IPS-11a (cell line): ENCODE measurements around the gene ASXL2.
"Not testable (repeated sequence)": the region's sequence is repeated elsewhere in the genome, so short reads cannot be mapped to it uniquely, and the experiment has no call there.

Experiments
- H3K4me3 ChIP-seq: one replicate; pipeline ENCODE4 v1.5.1; 2013; ENCODE audit warnings: low read depth, low read length, control low read depth

The ASXL2 gene

GRCh38 chr2:25742501-25742900 is 135.8 kb downstream of the ASXL2 start:
- no peak overlapping the region for H3K4me3 ChIP-seq

GRCh38 chr2:25740810-25741381 is 137.4 kb downstream of the ASXL2 start:
- H3K4me3 ChIP-seq, result no peak overlapping the region

DNA sequence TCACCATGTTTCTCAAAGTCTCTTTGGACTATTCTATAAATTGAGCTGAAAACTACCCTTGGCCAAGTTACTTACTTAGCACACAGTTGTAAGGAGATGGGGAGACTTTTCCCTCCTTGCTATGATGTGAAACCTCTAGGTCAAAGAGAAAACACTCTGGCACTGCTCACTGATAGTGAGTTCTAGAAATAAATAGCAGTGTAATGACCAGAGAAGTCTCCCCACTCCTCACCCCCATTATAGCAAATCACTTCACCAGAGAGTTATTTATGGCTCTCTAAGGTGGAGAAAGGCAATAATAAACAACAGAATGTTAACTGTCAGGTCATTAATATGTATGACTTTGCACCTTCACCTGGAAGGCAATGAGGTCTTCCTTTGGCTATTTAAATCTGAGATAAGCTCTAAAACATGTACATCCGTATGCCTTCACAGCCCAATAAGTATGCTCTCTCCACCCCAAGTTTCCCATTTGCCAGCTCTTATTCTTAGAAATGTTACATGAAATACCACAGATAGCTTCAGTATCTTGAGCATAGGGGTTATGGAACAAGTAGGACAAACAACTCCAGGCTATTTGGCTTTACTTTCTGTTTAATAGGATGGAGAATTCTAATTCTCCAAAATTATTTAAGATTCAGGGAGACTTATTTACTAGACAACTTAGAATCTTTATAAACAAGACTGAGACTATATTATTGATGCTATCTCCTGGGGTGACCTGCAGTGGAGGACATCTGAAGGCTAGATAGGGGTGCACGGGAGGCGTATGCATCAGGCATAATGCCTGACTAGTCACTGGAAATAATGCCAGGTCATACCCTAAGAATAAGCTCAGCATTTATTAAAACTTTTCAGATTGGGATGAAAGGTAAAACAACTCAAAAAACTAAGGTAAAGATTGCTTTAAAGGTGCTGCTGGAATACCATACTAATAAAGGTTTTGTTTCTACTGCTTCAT is 139.6 kb downstream of the ASXL2 start:
- no peak overlapping the region for H3K4me3 ChIP-seq

- no peak overlapping the region for H3K4me3 ChIP-seq
Observed at GRCh38 chr2:25736899-25737515, 141.3 kb downstream of the ASXL2 start.

- H3K4me3 ChIP-seq, result no peak overlapping the region
Observed at GRCh38 chr2:25735835-25736234, 142.5 kb downstream of the ASXL2 start.

GRCh38 chr2:25728559-25728958 is 149.7 kb downstream of the ASXL2 start:
- H3K4me3 ChIP-seq, result no peak overlapping the region

DNA sequence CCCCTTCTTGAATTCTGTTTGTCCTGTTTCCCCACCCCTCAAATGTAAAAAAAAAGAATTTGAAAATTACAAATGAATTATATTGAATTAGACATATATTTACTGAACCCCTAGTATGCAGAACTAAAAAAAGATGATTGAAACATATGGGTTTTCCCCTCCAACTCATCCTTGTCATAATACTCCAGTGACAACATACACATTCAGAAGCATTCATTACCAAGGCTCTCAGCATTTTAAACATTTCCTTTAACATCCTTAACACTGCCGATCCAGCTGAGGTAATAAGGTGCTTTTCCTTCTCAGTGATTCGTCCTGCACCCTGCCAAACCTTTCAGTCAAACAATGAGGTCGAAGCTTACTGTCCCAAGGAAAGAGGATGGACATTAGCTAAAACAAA is 151.8 kb downstream of the ASXL2 start:
- H3K4me3 ChIP-seq, result no peak overlapping the region

DNA sequence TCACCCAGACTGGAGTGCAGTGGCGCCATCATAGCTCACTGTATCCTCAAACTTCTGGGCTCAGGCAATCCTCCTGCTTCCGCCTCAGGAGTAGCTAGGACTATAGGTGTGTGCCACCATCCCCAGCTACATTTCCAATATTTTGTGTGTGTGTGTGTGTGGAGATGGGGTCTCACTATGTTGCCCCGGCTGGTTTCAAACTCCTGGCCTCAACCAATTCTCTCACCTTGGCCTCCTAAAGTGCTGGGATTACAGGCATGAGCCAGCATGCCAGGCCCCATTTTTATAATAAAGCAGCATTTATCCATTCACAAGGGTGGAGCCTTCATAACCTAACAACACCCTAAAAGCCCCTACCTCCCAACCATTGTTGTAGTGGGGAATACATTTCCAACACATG is 152.4 kb downstream of the ASXL2 start:
- H3K4me3 ChIP-seq, result no peak overlapping the region

DNA sequence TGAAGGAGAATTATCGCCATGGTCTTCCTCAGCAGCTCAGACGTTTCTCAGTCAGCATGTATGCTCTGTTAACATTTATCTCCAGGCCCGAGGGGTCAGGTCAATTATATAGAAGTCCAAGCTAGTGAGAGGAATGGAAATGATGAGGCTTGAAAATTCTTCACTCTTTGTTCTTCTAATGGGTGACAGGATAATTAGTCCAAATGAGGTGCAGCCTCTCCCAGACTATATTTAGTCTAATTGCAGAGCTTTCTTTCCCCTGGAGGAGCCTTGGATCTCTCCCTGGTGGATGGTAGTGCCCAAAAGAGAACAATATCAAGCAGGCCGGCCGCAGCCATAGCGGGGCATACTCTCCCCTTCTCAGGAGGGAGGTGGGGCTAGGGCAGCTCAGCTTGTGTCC is 153.5 kb downstream of the ASXL2 start:
- H3K4me3 ChIP-seq, result no peak overlapping the region

GRCh38 chr2:25722224-25722623 is 156.1 kb downstream of the ASXL2 start:
- no peak overlapping the region for H3K4me3 ChIP-seq

- no peak overlapping the region for H3K4me3 ChIP-seq
Observed at GRCh38 chr2:25720575-25720974, 157.7 kb downstream of the ASXL2 start.

DNA sequence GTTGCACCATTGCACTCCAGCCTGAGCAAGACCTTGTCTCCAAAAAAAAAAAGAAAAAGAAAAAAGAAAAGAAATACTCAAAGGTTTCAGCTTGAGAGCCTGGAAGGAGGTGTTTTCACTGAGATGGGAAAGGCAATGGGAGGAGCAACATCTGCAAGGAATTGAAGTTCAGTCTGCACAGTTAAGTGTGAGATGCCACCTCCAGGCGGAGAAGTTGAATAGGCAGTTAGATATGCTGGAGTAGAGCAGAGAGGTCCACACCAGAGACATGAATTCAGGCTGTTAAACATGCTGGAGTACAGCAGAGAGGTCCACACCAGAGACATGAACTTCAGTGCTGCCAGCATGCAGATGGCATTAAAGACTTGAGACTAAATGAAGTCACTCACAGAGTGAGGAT is 163.5 kb downstream of the ASXL2 start:
- H3K4me3 ChIP-seq, result no peak overlapping the region

- no peak overlapping the region for H3K4me3 ChIP-seq
Observed at GRCh38 chr2:25712455-25712854, 165.8 kb downstream of the ASXL2 start.

- H3K4me3 ChIP-seq, result no peak overlapping the region
Observed at GRCh38 chr2:25711675-25712354, 166.5 kb downstream of the ASXL2 start.

- H3K4me3 ChIP-seq, result no peak overlapping the region
Observed at GRCh38 chr2:25710750-25711149, 167.5 kb downstream of the ASXL2 start.

DNA sequence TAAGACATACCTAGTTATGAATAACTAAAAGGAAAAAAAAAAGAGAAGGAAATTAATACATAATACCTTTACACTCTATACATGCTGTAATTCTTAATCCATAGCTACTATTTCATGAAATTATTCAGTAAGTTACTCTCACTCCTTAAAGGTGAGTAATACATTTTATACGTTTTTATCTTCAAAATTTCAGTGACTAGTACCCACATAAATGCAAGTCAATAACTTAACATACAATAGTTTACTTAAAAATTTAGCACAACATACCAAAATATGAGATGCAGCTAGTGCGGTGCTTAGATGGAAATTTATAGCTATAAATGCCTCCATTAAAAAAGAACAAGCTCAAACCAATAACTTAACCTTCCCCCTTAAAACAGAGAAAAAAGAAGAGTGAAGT is 168.9 kb downstream of the ASXL2 start:
- H3K4me3 ChIP-seq, result no peak overlapping the region

DNA sequence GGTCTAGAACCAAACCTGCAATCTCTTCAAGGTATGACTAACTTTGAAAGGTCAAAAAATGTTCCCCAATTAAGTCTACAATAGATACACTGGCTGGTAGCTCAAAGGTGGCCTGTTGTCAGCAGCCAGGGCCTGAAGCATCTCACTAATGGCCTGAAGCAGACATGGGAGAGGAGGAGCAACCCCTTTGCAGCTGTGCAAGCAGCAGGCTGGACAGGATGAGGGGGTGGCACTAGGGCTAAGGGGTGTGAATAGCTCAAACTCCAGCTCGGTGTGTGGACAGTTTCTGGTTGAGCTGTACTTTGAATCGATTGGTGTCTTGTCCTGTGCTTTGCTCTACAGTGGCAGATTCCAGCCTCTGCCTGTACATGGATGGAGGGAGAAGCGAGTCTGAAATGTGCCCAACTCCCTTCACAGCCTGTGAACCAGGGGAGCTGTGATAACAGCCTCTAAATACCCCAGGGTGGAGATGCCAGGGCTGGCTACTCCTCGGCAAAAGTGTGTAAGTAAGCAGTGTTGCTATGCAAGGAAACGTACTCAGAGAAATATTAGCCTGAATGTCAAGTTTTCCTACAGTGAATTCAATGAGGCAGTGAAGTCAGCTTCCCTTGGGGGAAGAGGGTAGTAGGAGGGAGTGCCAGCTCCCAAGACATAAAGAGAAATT is 170.2 kb downstream of the ASXL2 start:
- no peak overlapping the region for H3K4me3 ChIP-seq

DNA sequence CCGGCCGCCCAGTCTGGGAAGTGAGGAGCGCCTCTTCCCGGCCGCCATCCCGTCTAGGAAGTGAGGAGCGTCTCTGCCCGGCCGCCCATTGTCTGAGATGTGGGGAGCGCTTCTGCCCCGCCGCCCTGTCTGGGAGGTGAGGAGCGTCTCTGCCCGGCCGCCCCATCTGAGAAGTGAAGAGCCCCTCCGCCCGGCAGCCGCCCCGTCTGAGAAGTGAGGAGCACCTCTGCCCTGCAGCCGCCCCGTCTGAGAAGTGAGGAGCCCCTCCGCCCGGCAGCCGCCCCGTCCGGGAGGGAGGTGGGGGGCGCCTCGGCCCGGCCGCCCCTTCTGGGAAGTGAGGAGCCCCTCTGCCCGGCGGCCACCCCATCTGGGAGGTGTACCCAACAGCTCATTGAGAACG is 172.7 kb downstream of the ASXL2 start:
- H3K4me3 ChIP-seq, result not testable (repeated sequence)

GRCh38 chr2:25701801-25702200 is 176.5 kb downstream of the ASXL2 start:
- no peak overlapping the region for H3K4me3 ChIP-seq

GRCh38 chr2:25700221-25700660 is 178.0 kb downstream of the ASXL2 start:
- no peak overlapping the region for H3K4me3 ChIP-seq

DNA sequence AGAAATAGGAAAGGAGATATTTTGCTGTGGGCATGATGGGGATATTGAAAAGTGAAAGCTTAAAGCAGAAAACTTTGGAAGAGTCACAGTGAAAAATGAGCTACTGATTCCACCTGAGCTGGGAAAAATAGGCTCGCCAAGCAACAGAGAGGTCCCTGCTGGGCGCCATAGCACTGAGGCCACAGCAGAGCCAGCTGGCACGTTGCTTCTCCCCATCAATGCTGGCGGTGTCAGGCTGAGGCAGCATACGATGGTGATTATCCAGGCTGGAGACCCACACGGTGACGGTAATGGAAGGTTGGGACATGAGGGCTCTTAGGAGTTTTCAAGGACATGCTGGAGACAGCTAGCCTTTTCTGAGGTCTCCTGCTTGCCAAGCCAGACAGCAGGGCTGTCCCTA is 179.1 kb downstream of the ASXL2 start:
- no peak overlapping the region for H3K4me3 ChIP-seq
